ENCODE results near the gene TSC22D4.

DNA sequence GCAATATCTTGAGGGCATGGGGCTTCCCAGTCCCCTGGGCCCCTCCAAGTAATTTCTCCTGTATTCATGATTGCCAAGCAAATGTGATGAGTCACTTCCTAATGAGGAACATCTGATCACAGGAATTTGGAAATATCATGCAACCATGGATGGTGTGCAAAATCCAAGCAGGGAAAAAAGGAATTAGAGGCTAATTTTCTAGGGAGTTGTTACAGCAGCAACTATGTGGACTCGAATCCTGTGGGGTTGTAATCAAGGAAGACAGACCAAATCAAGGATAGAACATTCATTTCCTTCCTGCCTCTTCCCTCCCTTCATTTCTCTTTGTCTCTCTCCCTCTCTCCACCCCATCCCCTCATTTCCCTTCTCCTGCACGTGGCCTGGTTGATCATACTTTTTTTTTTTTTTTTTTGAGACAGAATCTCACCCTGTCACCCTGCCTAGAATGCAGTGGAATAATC, 36.1 kb upstream of the TSC22D4 start:
- TF ChIP-seq, protein P1, sequence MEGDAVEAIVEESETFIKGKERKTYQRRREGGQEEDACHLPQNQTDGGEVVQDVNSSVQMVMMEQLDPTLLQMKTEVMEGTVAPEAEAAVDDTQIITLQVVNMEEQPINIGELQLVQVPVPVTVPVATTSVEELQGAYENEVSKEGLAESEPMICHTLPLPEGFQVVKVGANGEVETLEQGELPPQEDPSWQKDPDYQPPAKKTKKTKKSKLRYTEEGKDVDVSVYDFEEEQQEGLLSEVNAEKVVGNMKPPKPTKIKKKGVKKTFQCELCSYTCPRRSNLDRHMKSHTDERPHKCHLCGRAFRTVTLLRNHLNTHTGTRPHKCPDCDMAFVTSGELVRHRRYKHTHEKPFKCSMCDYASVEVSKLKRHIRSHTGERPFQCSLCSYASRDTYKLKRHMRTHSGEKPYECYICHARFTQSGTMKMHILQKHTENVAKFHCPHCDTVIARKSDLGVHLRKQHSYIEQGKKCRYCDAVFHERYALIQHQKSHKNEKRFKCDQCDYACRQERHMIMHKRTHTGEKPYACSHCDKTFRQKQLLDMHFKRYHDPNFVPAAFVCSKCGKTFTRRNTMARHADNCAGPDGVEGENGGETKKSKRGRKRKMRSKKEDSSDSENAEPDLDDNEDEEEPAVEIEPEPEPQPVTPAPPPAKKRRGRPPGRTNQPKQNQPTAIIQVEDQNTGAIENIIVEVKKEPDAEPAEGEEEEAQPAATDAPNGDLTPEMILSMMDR (conservative IDR thresholded peaks at IDR 0.05 in 1 of 2, IDR thresholded peaks at IDR 0.05 in 1 of 2; ENCODE audit: low read depth in 1 of 2, low read length in 2 of 2) = no peak
- TF ChIP-seq EZH2 (IDR thresholded peaks at IDR 0.05; ENCODE audit: low read length, missing control alignments) = no peak

All from fibroblast of lung (primary cell).